IPS-NIHi7 (cell line): Measurements from ENCODE around the gene PXT1.
"Not testable (repeated sequence)": the region's sequence is repeated elsewhere in the genome, so short reads cannot be mapped to it uniquely, and the experiment has no call there.

Source experiments
- DNase-seq: peaks from one replicate; pipeline ENCODE4 v3.0.0; 2012; ENCODE audit warnings: mixed read lengths; ENCODE audit errors: extremely low spot score

The PXT1 gene

DNA sequence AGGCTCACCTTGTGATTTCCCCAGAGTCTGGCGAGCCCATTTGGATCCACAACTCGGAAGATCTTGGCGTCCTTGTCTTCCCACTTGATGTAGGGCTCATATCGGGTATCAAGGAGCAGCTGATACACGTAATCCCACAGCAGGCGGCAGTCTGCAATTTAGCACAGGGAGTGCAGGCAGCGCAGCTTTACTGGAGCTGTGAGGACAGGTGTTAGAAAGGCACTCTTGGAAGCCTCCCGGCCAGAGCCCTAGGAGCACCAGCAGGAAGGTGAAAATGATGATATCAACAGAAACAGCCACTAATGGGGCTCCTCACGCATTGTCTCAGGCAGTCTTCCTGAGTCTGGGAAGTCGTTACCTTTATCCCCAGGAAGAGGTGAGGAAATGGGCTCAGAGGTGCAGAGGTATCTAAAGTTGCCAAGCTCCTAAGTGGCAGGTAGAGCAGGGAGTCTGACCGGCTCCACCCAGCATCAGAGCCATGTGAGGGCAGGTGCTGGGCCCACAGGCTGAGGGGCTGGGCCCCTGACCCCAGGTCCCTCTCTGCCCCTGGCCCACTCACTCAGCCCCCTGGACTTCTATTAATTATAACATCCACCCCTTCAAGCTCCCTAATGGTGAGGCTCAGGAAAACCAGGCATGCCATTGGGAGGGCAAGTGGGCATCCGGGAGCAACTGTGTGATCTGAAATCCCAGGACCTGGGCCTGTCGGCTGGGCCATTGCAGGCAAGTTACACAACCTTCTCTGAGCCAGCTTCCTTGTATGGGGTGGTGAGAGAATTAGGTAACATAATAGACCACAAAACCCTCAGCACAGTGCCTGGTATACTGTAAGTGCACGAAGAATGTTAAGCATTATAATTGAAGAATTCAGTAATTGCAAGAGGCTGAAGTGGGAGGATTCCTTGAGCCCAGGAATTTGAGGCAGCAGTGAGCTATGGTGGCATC is 73.5 kb downstream of the PXT1 start:
- DNase-seq = no peak

DNA sequence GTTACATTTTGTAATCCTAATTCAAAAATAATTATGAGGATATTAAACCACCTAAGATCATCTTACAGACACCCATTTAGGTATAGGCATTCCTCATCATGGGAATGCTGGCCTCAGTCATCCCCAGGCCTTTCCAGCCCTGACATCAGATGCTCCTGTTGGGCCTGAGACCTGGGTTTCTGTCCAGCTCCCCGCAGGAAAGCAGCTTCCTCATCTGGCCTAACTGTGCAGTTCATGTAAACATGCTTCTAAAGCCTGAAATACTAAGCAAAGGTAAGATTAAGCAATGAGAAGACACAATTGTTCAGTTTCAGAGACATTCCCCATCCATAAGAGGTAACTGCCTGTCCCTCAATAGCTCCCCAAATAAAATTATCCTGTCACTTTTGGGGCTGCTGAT is 74.2 kb downstream of the PXT1 start:
- DNase-seq = no peak

DNA sequence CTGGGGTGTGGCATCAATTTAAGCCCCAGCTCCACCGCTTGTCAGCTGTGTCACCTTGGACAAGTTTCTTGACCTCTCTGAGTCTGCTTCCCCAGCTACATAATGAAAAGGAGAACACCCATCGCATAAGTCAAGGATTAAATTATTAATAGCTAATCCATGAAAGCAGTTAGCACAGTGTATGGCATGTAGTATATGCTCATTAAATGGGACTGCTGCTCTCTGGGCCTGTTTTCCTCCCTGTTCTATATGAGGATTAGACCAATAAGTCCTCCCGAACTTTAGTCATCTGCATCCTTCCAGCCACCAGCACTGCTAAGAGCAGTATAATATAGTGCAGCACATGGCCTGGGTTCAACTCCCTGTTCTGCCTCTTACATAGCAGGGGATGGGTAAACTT is 74.9 kb downstream of the PXT1 start:
- DNase-seq = no peak

DNA sequence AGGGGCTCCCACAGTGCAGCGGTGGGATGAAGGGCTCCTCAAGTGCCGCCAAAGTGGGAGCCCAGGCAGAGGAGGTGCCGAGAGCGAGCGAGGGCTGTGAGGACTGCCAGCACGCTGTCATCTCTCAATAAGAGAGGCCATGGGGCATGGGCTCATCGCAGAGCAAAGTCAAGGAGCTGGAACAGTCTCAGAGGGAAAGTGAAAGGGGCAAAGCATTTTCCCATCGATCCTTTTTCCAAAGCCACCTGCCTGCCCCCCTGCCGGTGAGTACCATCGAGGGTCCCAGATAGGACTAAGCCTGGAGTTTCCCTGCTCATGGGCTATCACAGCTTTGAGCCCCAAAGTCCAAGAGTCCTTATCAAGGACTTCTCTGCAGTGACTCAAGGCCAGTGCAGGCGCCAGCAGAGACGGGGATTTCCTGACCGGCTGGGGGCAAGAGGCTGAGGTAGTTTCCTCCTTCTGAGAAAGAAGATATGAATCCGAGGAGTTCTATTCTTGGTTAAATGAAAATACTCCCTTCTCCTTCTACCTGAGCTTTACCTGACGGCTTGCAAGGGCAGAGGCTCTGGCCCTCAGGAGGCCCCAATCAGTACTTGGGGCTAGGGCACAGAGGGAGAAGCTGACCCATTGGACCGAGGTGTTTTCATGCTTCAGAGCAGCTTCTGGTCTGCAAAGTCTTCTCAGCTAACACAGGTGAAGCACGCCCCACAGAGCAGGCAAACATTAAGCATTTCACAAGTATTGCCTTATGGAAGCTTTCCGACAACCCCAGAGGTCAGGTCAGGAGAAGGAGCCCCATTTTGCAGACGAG is 77.8 kb downstream of the PXT1 start:
- no peak for DNase-seq

DNA sequence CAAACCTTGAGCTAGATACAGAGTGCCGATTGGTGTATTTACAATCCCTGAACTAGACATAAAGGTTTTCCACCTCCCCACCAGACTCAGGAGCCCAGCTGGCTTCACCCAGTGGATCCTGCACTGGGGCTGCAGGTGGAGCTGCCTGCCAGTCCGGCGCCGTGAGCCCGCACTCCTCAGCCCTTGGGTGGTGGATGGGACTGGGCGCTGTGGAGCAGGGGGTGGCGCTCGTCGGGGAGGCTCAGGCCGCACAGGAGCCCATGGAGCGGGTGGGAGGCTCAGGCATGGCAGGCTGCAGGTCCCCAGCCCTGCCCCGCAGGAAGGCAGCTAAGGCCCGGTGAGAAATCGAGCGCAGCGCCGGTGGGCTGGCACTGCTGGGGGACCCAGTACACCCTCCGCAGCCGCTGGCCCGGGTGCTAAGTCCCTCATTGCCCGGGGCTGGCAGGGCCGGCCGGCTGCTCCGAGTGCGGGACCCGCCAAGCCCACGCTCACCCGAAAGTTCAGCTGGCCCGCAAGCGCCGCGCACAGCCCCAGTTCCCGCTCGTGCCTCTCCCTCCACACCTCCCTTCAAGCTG is 78.5 kb downstream of the PXT1 start:
- not testable (repeated sequence) for DNase-seq

DNA sequence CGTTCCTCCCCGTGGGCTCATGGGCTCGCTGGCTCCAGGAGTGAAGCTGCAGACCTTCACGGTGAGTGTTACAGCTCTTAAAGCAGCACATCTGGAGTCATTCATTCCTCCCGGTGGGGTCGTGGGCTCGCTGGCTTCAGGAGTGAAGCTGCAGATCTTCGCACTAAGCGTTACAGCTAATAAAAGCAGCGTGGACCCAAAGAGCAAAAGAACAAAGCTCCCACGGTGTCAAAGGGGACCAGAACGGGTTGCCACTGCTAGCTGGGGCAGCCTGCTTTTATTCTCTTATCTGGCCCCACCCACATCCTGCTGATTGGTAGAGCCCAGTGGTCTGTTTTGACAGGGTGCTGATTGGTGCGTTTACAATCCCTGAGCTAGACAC is 79.3 kb downstream of the PXT1 start:
- DNase-seq = not testable (repeated sequence)

DNA sequence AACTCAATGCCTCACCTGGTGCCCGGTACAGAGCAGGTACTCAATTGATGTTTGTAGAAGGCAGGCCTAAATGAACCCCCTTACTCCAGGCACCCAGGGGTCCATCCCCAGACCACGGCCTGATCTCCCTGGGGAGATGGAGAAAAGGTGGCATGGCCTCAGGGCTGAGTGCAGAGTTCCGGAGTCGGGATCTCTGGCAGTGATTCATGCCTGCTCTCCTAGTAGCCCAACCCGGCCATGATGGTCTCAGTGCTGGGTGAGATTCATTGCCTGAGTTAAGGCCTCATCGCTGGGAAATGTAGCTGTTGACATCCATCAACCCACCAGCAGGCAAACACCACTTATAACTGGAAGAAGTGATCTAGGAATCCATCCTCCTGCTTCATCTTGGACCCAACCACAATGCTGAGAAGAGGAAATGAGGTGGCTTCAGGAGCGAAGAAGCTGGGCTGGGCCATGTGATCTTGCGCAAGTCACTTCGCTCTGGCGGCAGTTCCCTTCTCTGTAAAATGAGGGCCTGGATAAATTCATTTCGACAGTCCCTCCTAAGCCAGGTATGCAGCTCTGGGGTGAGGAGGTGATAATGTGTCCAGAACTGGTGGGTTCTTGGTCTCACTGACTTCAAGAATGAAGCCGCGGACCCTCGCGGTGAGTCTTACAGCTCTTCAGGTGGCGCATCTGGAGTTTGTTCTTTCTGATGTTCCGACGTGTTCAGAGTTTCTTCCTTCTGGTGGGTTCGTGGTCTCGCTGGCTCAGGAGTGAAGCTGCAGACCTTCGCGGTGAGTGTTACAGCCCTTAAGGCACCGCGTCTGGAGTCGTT is 79.9 kb downstream of the PXT1 start:
- no peak for DNase-seq

DNA sequence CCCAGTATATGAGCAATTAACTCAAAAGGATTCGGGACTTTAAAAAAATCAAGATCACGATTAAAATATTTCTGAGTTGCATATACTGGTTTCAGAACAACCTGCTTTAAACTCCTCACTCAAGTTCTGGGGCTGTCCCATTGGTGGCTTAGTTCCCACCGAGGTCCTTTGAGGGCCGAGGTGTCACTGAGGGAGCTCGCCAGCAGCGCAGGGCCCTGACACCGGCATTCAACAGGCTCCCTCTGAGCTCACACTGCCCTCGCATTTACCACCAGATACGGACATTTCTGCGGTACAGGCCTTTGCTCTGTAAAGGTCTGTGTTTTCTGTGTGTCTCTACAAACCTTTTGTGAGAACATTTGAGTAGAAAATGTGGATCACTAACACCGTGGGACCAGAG is 81.6 kb downstream of the PXT1 start:
- DNase-seq = no peak

DNA sequence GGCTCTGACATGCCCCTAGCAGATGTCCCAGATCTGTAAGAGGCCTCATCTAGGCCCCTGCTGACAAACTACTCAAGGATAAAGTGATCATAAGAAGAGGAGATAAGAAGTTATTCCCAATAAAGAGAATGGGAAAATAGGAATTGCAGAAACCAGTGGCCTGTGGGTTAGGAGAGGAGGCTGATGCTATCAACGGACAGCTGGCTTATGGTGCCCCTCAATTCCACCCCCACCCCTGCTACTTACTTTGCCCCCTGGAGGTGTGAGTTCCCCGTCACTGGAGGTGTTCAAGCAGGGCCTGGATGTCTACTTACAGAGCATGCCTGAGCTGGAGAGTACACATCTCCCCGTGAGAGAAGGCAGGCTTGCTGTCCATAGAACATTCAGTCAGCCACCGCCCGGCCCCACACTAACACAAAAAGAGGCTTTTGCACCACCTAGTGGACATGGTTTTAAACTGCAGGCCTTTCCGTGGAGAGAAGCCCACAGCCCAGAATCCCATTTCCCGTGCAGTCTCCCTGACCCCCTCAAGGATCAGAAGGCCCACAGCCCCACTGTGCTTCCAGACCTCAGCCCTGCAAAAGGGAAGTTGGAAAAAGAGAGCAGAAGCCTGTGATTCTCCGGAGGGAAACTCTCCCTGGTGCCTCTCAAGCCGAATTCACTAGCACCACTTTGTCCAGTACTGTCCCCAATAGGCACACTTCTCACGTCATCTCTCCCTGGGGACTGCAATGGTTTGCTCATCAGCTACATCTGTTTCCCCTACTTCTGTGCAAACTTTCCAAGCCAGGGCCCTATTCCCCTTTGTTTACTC is 82.2 kb downstream of the PXT1 start:
- DNase-seq = peak; percentile 86

DNA sequence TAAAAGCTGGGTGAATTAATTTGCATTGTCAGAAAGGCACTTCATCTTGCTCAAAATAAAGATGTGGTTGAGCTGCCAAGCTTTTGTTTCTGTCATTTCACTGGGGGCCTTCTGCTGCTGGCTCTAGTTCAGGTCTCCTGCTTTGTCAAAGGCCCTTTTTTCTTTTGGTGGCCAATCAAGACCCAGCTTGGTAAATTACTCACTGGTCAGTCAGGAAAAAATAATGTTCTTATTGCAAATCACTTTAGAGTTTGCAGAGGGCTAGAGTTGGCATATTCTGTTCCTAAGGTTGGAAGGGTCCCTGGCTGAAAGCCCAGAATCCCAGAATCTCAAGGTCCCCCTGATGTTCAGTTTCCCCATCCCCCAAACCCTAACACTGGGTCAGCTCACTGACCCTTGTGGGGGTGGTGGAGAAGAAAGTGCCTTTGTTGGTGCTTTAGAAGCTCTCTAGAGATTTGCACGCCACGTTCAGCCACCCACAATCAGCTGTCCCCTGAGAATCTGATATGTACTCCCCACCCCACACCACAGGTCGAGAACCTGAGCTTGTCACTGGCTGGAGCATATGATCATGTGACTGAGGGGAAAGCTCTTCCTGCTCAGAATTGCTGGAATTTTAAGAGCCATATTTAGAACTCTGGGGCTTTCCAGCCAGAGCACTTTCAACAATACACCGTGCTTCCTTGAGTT is 84.3 kb downstream of the PXT1 start:
- no peak for DNase-seq

DNA sequence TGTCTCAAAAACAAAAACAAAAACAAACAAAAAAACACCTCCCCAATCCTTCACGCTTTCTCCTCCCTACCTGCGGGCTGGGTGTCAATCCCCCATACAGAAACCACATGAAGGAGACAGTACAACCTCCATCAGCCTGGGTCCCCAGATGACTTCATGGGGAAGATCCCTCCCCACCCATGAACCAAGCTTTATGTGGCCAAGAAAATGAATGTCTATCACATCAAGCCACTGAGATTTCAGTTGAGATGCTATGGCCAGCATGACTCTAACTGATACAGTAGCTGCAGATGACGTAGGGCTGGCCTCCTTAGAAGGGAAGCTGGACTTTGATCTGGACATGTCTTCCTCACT is 84.8 kb downstream of the PXT1 start:
- DNase-seq = no peak

DNA sequence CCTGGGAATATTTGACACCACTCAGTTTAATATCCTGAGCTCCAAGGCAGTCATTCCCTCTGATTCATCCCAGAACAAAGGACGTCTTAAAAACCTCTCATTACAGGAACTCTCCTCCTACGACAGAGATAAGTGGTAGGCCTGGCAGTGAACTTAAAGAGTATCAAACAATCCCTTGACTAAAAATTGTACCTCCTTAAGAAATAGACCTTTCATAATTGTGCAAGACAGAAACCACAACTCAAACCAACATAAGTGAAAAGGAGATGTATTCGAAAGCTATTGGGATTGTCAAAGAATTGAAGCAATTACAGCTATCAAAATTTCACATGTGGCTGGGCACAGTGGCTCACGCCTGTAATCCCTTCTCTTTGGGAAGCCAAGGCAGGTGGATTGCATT is 86.8 kb downstream of the PXT1 start:
- DNase-seq = no peak

DNA sequence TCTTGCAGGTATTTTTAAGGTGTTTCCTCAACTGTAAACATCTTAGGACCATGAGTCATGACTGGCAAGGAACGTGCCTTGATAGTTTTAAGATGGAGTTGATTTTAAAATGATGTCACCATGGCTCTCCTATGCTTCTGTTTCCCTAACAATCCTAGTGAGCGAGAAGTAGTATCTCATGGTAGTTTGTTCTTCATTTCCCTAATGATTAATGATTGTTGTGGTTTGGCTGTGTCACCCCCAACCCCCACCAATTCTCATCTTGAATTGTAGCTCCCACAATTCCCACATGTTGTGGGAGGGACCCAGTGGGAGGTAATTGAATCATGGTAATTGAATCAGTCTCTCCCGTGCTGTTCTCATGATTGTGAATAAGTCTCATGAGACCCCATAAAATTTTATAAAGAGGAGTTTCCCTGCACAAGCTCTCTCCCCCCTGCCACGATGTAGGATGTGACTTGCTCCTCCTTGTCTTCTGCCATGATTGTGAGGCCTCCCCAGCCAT is 89.2 kb downstream of the PXT1 start:
- no peak for DNase-seq

DNA sequence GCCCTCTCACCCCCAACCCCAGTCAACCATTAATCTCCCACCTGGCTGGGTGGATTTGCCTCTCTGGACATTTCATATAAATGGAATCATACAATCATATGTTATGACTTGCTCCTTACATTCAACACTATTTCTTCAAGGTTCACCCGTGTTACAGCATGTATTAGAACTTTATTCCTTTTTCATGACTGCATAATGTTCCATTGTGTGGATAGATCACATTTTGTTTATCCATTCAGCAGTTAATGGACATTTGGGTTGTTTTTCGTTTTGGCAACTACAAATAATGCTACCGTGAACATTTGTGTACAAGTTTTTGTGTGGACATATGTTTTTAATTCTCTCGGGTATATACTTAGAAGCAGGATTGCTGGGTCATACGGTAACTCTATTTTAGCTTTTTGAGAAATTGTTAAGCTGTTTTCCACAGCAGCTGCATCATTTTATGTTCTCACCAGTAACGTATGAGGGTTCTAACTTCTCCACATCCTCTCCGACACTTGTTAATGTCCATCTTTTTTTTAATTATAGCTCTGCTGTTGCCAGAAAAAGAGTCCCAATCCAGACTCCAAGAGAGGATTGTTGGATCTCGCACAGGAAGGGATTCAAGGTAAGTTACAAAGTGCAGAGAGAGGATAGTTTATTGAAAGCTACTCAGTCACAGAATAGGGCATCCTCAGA is 90.0 kb downstream of the PXT1 start:
- no peak for DNase-seq

DNA sequence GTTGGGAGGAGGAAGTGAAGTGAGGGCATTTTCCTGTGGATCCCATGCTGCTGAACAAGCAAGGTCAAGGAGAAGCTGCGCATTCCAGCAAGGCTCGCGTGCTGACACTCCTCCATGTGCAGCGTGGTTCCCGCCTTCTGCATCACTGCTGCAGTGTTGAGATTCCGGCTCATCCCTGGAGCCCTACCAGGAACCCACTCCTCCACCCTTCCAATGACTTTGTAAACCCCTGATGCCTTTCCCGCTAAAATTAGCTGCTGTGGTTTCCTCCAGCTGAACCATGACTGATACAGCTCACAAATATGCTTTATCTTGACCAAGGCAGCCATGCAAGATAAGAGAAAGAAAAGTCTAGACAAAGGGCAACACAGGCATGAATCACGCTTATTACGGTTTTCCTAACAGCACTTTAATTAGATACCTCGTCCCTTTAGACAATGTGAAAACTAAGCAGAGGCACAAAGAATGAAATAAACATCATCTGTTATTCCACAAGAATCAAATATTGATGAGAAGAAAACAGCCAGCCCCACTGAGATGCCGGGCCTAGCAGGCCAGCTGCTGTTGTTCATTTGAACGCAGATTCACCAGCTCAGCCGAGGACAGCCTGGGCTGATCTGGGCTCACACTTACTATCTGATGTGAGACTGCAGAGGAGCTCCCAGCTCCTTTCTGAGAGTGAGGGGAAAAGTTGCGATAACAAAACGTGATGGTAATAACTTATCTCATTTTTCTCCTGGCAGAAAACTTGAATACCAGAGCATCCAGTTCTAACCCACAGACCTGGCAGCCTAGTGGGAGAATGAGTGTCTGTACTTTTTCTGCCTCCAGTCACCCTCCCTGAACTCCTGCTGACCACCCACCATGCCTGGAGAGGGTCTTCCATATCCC is 91.7 kb downstream of the PXT1 start:
- DNase-seq = no peak

DNA sequence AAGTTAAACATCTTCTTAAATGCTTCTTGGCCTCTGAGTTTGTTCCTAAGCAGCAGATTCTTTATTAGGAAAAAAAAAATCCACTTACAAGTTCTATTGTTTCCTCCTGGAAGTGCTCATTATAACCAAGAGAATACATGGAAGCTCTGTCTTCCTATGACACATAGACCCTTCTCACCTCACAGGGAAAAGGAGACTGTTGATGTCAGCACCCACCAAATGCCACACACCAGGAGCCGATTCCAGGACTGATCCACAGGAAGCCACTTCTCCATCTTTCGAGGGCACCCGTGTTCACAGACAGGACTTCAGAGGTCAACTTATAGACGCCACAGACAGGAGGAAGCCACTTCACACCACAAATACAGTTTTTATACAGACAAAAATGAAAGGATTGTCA is 92.6 kb downstream of the PXT1 start:
- no peak for DNase-seq

DNA sequence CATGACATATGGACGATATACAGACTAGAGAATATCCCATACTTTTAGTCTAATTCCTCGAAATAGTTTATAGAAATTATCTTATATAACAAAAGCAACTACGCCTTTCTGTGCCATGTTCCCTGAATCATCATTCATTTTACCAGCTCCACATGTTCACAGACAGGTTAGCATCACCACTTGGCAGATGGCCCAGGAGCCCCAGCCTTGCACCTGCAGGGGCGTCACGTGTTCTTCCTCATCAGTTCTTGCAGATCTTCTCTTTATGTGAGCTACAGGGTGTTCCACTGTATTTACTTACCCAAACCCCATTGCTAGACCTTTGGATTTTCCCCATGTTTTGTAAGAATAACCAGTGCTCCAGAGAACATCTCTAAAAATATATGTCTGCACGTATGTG is 93.4 kb downstream of the PXT1 start:
- no peak for DNase-seq

DNA sequence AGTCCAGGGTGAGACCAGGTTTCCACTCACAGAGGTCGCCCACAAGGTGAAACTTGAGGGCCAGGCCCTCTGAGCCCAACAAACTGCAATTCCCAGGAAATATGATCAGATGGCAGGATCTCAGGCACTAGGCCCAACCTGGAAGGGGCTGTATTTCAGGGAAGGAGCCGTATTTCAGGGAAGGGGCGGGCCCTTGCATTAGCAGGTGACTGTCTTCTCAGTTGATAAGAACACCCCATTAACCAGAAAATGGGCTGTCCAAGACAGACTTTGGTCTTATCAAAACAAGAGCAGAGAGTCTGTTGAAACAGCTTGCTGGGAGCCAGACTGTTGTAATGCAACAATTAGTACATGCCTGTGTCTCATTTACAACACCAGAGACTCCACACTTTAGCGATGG is 95.0 kb downstream of the PXT1 start:
- DNase-seq = no peak
